ENCODE results near the gene SNAP47. TPM values are rescaled to one million over a fixed set of nuclear protein-coding genes. Genes with fewer than 3 reads are reported as not detected.

SNAP47 gene
- total RNA-seq, 4 donors from 2014 or later, result 24.1 to 49.0 (median 38.4) TPM

- Histone ChIP-seq H3K27ac (peak overlapping the region; percentile 39 to 81 (median 72)), H3K36me3 (no peaks in the 10 kb centered on the region), H3K9me3 (no peaks in the 10 kb centered on the region), H3K4me3 (no peak overlapping the region), H3K27me3 (no peaks in the 10 kb centered on the region), H3K4me1 (peaks cover 13 to 30% (median 23%) of the 10 kb centered on the region in 4 donors)
- in situ Hi-C loops (cut with MboI; ENCODE audit: low pct_ligation_motif_present in 1 of 4, low pct_unique_long_range_greater_than_20kb in 1 of 4, low sequenced_read_pairs in 3 of 4), result loop anchor here in 3 of 4 donors (10.0 to 25.0 kb wide), 3 partner anchors 175 to 195 kb away; partner anchors contain the start of gene WNT9A (in 1 of the 3)
- intact Hi-C loops (cut with DNase I; ENCODE audit: low total_unique reads), result loop anchor here (1.0 kb wide), 1 partner anchor 188 kb away; the partner anchor contains the start of gene WNT9A
- TF ChIP-seq POLR2A (IDR thresholded peaks at IDR 0.05) (no peak), POLR2AphosphoS5 (IDR thresholded peaks at IDR 0.05) (peak; percentile 62 to 66 (median 64)), EP300 (IDR thresholded peaks at IDR 0.05; ENCODE audit: low read depth) (peak; percentile 7)
- peak; percentile 58 for DNase-seq
- 71% methylated on average over 15 of the region's 15 CpGs; no CpG with 5 or more reads in 1 of the 2 donors for WGBS, 2 donors (ENCODE audit: low coverage in 1 of 2)
These were observed 24.4 kb downstream of the SNAP47 start for GRCh38 chr1:227759341-227760300.

GRCh38 chr1:227760377-227760776 is 25.1 kb downstream of the SNAP47 start:
- Histone ChIP-seq H3K4me3 (no peak overlapping the region), H3K9me3 (no peaks in the 10 kb centered on the region), H3K4me1 (peaks cover 13 to 25% (median 23%) of the 10 kb centered on the region in 4 donors), H3K27ac (peak overlapping the region; percentile 39 to 81 (median 72)), H3K27me3 (no peaks in the 10 kb centered on the region), H3K36me3 (no peaks in the 10 kb centered on the region)
- intact Hi-C loops (cut with DNase I; ENCODE audit: low total_unique reads) (no loop called here), in situ Hi-C loops (cut with MboI; ENCODE audit: low pct_ligation_motif_present in 1 of 4, low pct_unique_long_range_greater_than_20kb in 1 of 4, low sequenced_read_pairs in 3 of 4) (loop anchor here in 3 of 4 donors (10.0 to 25.0 kb wide), 3 partner anchors 174 to 194 kb away; partner anchors contain the start of gene WNT9A (in 1 of the 3))
- WGBS, 2 donors (ENCODE audit: low coverage in 1 of 2), result 91% methylated on average over 9 of the region's 9 CpGs; no CpG with 5 or more reads in 1 of the 2 donors
- TF ChIP-seq EP300 (IDR thresholded peaks at IDR 0.05; ENCODE audit: low read depth) (no peak), POLR2AphosphoS5 (IDR thresholded peaks at IDR 0.05) (no peak), CTCF (IDR thresholded peaks at IDR 0.05) (no peak), POLR2A (IDR thresholded peaks at IDR 0.05) (no peak)
- DNase-seq, result no peak

GRCh38 chr1:227761621-227762230 is 26.5 kb downstream of the SNAP47 start:
- no peak for TF ChIP-seq POLR2A (IDR thresholded peaks at IDR 0.05)
- TF ChIP-seq POLR2AphosphoS5 (IDR thresholded peaks at IDR 0.05), result no peak
- no peak for TF ChIP-seq CTCF (IDR thresholded peaks at IDR 0.05)
- no peak for TF ChIP-seq EP300 (IDR thresholded peaks at IDR 0.05; ENCODE audit: low read depth)
- intact Hi-C loops (cut with DNase I; ENCODE audit: low total_unique reads) (loop anchor here (1.0 kb wide), 1 partner anchor 185 kb away; no protein-coding TSS in a partner anchor), in situ Hi-C loops (cut with MboI; ENCODE audit: low pct_ligation_motif_present in 1 of 4, low pct_unique_long_range_greater_than_20kb in 1 of 4, low sequenced_read_pairs in 3 of 4) (loop anchor here in 3 of 4 donors (10.0 to 25.0 kb wide), 3 partner anchors 173 to 193 kb away; partner anchors contain the start of gene WNT9A (in 1 of the 3))
- no peak for DNase-seq
- WGBS, 2 donors (ENCODE audit: low coverage in 1 of 2), result 77 to 90% methylated on average over 2 to 17 of the region's 17 CpGs
- Histone ChIP-seq H3K9me3 (no peaks in the 10 kb centered on the region), H3K4me1 (peaks cover 13 to 30% (median 25%) of the 10 kb centered on the region in 4 donors), H3K27me3 (no peaks in the 10 kb centered on the region), H3K27ac (peak overlapping the region in 3 of 4 donors; percentile 53 to 80 (median 62)), H3K36me3 (no peaks in the 10 kb centered on the region), H3K4me3 (no peak overlapping the region)

- Histone ChIP-seq H3K27me3 (no peaks in the 10 kb centered on the region), H3K9me3 (no peaks in the 10 kb centered on the region), H3K27ac (peak overlapping the region in 3 of 4 donors; percentile 53 to 80 (median 62)), H3K4me1 (peaks cover 13 to 30% (median 25%) of the 10 kb centered on the region in 4 donors), H3K4me3 (no peak overlapping the region), H3K36me3 (no peaks in the 10 kb centered on the region)
- DNase-seq, result peak; percentile 90
- in situ Hi-C loops (cut with MboI; ENCODE audit: low pct_ligation_motif_present in 1 of 4, low pct_unique_long_range_greater_than_20kb in 1 of 4, low sequenced_read_pairs in 3 of 4), result loop anchor here in 3 of 4 donors (10.0 to 25.0 kb wide), 3 partner anchors 172 to 192 kb away; partner anchors contain the start of gene WNT9A (in 1 of the 3)
- TF ChIP-seq EP300 (IDR thresholded peaks at IDR 0.05; ENCODE audit: low read depth) (no peak), CTCF (IDR thresholded peaks at IDR 0.05) (peak; percentile 85 to 89 (median 87)), POLR2AphosphoS5 (IDR thresholded peaks at IDR 0.05) (peak; percentile 68 to 70 (median 68)), POLR2A (IDR thresholded peaks at IDR 0.05) (no peak)
- intact Hi-C loops (cut with DNase I; ENCODE audit: low total_unique reads), result loop anchor here (1.0 kb wide), 1 partner anchor 184 kb away; no protein-coding TSS in a partner anchor
- 0 to 13% methylated on average over 1 to 22 of the region's 22 CpGs for WGBS, 2 donors (ENCODE audit: low coverage in 1 of 2)
These were observed 27.1 kb downstream of the SNAP47 start for GRCh38 chr1:227762231-227762911.
